GM18520 (cell line): ENCODE results near the gene FMNL2.
A peak's percentile ranks its signal among the peaks of the same experiment; 100 is the strongest.

Experiments used
- ATAC-seq: cut with Tn5 transposase; IDR thresholded peaks from one replicate; pipeline ENCODE4 v1.9.1; 2021; ENCODE audit not compliant: unreplicated experiment

Gene FMNL2

DNA sequence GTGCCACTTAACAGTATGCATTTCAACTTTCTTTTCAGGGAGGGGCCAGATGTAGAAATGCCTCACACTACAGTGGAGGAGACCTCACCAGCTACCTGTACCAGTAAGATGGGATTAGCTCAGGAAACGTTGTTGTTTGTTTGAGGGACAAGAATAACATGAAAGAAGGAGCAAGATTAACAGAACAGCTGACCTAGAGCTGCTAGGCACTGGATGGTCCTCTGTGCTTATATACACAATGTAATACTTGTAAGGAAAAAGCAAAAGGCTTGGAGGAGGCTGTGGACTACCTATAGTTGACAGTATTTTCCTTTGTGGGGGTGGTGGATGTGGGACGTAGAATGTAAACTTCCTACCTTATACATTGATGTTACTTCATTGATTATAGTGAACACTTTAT is 154.4 kb downstream of the FMNL2 start:
- ATAC-seq = no peak

DNA sequence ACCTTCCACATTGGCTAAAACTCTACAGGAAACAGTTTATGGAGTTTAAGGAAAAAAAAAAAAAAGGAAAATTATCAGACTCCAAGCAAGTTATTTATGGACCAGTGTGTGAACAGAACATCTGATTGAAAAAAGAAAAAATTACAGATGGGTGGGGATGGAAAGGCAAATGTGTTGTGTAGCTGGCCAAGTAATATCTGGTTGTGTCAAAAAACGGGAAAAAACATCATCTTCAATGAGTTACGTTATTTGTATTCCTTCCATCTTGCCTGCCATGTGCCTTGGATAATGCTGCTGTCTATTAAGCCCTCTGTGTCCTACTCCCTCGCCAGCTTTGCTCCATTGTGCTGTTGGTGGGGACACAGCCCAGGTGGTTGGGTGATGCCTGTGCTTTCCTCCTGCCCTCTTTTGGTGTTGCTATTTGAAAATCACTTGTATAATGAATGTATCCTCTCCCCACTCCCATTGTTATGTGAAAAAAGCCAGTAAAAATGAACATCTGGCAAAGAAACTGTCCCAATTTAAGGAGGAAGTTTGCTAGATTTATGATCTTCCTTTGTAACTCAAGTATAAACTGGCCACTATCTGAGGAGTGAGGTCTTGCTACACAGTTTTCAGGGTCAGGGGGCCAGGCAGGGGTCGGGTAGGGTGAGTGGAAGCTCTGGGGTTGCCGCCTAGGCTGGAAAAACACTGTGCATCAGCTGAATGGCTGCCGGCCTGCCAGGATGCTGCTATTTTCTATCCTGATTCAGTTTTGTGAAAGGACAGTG is 155.9 kb downstream of the FMNL2 start:
- ATAC-seq = no peak

DNA sequence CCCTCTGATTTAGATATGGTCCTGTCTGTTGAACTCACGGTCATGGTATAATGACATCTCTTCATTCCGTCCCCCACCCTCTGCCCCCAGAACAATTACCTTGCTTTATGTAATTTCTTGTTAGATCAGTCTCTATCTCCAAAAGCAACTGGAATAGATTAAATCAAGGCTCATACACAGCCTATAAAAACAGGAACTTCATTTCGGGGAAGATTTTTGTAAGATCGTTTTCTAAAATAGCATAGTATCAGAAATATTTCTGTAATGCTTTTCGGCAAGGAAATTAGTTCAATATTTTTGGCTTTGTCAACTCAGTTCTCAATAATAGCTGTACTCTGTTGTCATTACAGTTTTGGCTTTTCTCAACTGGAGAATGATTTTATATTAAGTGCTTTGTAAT is 157.2 kb downstream of the FMNL2 start:
- ATAC-seq = no peak

DNA sequence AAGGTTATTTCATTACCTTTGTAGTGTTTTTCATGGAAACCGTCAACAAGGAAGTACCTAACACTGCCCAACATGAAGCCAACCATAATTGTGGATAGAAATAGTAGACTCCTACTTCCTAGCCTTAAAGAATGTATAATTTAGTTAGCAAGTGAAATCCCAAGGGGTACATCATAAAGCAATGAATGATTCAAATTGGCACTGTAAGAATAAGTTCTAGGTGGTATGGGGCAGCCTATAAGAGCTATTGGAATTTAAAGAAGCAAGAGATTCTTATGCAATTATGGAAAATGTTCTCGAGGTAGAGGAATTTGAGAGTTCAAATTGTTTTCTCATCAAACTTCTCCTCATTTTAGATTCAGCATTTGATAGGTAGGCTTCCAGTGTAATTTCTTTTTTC is 157.9 kb downstream of the FMNL2 start:
- ATAC-seq = no peak

DNA sequence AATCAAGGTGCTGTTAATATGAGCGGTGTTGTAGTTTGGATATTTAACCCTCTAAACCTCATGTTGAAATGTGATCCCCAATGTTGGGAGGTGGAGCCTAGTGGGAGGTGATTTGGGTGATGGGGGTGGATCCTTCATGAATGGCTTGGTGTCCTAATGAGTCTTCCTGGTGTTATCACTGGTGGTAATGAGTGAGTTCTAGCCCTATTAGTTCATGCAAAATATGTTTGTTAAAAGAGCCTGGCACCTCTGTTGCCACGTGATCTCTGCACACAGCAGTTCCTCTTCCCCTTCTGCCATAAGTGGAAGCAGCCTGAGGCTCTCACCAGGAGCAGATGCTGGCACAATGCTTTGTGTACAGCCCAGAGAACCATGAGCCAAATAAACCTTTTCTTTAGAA is 158.4 kb downstream of the FMNL2 start:
- no peak for ATAC-seq

DNA sequence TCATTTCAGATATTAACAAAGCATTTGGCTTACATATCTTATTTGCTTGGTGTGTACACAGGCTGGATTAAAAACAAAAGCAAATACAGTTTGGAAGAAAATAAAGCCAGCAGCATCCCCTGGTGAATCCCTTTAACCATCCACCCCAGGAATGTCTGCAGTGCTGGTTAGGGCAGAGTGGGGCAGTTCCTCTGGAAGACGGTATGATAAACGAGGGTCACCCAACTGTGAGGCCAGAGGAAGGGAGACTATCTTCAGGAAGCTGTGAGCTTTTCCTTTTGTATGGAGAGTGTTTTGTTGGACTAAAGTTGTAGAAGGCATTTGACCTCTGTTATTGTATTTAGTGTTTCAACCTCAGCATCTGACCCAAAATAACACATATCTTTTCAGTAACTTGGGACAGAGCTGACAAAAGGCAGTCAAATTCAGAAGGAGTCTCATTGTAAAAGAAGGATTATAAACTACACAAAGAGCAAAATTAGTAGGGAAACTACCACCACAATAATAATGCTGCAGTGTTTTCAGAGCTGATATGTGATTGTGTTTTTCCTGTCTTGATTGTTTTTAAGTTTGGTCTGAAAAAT is 159.1 kb downstream of the FMNL2 start:
- ATAC-seq = no peak

DNA sequence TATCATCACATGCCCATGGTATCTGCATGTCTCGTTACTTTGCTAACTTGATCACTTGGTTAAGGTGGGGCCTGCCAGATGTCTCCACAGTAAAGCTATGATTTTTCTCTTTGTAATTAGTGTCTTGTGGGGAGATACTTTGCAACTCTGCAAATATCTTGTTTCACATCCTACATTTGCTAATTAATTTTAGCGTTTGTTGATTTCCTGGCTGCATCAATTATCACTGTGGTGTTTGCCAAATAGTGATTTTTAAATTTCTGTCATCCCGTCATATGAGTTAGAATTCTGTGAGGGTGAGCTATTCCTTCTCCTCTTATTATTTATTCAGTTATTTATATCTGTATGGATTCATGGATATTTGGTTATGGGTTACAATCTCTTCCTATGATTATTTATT is 161.4 kb downstream of the FMNL2 start:
- ATAC-seq = no peak

DNA sequence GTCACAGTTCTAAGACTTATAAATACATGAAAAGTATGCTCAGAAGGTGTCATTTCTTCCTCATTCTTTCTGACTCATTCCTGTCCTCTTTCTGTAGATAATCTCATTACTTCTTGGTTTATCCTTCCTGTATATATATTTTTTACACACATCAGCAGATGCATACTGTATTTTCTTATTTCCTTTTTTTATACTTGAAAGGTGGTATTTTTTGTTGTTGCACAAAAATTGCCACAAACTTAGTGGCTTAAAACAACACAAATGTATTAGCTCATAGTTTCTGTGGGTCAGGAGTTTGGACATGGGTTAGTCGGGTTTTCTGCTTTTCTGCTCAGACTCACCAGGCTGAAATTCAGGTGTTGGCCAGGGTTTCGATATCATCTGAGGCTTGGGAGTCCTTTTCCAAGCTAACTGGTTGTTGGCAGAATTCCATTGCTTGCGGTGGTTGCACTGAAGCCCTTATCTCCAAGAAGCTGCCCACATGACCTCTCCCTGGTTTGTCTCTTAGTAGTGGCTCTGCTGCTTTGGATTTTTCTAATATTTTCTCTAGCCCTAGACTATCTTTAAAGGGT is 162.6 kb downstream of the FMNL2 start:
- peak; percentile 51 for ATAC-seq

DNA sequence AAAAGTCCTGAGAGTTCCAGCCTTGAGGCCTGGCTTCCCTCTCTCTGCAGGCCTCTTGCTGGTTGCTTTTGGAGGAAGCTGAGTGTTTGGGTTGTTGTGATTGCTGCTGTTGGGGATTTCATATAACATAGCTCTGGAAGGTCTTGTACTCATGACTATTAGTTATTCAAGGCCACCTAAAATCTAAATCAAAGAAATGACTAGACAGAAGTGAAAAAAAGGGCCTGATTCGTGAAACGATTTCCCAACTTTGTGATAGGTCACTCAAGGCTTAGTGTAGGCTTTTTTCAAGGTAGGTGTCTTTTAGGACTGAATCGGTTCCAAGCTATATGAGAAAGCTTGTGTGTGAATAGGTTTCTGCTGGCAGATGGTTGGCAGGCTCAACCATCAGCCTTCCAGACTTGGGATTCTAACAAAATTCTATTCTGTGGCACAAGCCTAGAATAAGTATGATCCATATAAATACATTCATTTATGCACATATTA is 164.4 kb downstream of the FMNL2 start:
- ATAC-seq = no peak

DNA sequence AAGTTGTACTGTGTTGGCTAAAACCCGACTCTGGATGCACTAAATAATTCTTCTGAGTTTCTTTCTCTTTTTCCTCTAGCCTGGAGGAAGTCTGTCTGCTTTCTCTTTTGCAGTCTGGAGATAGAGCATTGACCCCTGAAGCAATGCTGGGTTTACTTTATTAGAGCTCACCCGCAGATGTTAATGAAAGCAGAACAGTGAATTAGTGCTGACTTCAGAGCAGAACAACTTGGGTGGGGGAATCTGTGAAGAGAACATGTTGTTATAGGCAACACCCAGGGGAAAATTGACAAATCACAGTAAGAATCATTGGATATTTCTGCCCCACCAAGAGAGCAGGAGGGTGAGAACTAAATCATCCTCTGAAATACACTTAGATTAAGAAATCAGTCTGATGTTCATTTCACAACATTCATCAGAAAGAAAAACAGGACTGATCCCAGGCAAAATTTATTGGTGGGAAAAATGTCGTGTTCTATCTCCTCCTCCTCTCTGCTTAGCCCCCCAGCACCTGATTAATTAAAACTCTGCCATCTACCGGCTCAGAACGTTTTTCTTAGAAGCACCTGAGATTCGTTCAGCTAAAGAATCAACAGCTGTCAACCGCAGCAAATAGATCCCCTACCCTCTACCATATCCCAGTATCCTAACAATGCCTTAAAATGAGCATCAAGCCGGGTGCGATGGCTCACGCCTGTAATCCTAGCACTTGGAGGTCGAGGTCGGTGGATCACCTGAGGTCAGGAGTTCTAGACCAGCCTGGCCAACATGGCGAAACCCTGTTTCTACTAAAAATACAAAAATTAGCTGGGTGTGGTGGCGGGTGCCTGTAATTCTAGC is 165.1 kb downstream of the FMNL2 start:
- ATAC-seq = no peak

DNA sequence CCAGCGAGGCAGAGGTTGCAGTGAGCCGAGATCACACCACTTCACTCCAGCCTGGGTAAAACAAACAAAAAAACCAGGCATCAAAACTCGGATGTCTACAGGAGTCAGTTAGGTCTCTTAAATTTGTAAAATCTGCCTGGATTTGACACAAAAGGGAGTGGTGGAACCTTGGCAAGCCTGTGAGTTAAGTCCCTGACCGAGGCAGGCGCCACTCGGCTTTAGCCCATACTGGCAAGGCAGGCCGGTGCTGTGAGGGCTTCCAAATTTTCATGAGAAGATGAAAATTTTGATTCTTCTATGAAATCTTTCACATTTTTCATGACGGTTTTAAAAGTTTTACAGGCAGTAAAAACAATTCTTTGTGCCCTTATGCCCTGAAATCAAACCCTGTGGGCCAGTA is 165.8 kb downstream of the FMNL2 start:
- ATAC-seq = no peak

DNA sequence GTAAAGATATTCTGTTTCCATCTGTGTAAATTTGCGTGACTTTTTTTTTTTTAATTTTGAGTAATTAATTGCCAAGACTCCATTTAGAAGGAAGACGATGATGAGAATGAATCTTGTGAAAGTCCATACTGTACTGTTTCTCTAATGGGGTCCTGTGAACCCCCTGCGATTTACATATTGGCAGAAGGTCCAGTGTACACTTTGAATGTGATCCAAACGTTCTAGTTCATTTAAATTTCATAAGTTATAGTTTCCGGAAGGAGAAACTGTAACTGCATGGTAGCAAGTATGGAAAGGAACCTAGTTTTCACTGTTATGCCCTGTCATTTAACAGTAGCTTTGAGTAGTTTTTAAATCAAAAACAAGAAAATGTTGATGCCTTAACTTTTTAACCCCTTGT is 166.7 kb downstream of the FMNL2 start:
- no peak for ATAC-seq

DNA sequence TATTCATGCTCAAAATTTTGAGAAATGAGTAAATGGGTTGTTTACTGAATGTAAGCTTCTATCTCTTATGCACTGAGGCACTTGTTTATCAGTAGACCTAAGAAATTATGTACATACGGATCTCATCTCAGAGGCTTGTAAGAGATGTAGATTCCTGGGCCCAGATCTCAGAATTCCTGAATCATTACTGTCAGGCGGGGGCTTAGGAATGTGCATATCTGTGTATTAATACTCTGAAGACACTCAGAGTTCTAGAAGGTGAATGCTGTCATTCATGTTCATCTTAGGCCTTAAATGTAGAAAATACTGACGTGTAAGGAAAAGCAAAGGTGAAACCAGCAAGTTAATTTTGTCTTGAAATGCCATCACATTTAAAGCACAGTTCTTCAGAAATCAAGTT is 169.6 kb downstream of the FMNL2 start:
- ATAC-seq = no peak

DNA sequence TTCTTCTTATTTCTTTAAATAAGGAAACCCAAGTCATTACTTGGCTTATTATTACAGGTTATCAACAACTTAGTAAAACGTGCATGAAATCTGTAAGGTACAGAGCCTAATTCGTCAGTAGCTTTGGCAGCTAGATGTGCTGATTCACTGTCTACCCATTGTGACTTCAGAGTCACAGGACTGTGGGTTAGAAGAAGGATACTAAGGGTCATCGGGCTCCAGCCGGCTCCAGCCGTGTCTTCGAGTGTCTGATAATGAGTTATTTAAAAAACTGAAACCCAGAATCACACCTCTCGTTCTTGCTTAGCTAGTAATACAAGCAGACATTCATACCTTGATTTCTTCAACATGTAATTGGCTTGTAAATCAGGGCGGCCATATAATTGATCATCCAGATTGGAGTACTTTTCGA is 170.5 kb downstream of the FMNL2 start:
- no peak for ATAC-seq

DNA sequence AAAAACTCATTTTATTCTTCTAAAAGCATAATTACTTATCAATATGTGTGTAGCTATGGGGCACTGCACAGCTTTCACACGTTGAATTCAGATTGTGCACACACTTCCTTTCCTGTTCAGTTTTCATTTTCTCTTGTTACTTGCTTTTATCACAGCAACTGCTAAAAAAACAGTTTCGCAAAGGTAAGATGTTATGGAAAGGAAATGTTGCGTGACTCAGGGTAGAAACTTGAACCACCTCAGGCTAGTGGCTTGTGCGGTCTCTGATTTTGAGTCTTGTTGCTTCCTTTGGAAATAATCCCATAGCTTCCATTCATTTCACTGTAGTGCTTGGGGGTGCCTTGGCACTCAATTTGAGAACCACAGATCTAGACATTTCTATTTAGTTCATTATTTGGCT is 171.9 kb downstream of the FMNL2 start:
- no peak for ATAC-seq

DNA sequence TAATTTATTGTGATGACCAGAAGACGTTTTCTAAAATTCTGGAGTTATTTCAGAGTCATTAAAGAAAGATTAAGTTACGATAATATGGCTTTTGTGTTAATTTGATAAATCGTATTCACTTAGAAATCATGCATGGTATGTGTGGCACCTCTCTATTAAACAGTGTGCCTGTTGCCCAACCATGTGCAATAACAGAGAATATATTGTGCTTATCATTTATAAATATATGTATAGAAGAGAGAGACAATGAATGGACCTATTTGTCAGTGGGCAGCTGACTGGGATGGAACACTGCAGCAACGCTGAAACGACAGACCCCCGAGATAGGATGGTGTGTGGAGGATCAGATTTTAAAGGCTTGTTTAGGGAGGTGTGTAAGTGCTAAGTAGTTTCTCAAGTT is 172.9 kb downstream of the FMNL2 start:
- ATAC-seq = no peak

DNA sequence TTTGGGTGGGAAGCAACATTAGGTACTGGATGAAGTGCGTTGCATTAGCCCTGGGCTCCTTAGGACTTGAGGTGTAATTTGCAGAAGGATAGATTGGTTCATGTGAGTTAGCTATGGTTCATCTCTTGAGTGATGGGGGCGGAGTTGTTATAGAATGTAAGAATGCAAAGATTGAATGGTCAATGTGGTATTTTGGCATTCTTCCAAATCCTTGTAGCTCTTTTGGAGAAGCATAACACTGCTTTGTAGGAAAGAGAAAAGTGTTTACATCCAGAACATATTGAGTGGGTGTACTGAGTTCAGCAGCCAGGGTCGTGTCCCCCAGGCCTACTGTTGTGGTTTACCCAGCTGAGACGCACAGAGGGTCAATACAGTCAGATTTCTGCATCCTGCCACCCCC is 173.5 kb downstream of the FMNL2 start:
- no peak for ATAC-seq

DNA sequence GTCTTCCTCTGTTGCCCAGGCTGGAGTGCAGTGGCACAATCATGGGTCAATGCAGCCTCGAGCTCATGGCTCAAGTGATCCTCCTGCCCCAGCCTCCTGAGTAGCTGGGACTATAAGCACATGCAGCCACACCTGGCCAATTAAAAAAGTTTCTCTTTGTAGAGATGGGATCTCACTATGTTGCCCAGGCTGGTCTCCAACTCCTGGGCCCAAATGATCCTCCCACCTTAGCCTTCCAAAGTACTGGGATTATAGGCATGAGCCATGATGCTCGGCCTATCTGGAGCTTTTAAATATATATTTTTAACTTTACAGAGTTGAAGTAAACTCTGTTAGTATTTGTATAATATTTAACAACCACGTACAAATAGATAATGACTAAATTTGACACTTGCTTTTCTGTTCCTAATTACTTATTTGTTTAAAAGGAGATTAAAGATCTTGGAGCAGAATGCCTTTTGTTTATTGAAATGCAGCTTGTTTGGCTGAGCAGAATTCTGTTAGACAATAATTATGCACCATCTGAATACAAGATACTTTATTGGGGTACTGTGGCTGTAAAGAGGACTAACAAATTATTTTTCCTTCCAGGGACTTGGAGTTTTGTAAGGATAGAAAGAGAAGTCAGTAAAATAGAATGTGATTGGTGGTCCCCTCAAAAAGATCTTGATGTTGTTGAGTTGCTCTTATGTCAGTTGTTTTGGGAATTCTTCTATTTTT is 175.0 kb downstream of the FMNL2 start:
- ATAC-seq = no peak

DNA sequence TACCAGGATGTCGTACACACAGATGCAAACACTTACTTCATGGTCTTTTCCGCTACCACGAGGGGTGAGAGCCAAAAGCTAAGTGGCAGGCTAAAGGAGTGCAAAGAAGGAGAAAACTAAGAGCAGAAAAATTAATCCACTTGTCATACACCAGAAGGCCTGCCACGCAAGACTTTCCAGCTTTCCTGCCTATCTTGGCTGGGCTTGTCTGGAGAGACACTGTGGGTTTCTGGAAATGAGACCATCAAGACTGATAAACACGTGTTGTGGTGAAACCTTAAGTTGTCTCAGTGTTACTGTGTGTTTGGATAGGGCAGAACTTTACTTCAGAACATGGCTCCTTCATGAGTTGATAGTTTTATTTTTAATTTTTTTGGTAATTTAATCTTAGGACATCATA is 175.6 kb downstream of the FMNL2 start:
- no peak for ATAC-seq

DNA sequence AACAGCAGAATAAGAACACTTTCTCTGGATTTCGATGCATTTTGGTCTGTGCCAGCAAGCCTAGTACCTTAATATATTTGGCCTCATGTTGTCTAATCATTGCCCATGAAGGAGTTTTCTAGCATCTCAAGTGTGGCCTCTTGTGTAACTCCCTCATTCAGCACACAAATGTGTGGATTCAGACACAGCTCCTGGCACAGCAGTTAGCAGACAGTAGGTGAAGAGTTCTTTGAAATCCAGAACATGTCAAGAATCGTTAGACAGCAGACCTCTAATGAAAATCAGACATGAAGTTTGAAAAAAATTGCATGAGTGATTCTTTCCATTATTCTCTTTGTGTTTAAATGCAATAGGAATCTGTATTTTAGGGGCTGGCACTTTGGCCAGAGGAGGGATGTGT is 177.0 kb downstream of the FMNL2 start:
- ATAC-seq = no peak

DNA sequence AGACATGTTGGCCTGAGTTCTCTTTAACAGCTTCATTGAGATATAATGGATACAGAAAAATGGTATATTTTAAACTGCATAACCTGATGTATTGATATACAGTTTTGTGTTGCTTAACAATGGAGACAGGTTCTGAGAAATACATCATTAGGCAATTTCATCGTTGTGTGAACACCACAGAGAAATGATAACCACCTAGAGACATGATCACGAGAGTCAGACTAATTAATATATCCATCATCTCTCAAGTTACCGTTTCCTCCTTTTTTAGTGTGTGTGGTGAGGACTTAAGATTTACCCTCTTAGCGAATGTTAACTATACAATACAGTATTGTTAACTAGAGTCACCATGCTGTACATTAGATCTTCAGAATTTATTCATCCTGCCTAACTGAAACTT is 178.1 kb downstream of the FMNL2 start:
- ATAC-seq = no peak
